GM23338 (cell line): Measurements from ENCODE around the gene VEGFC. TPM values are rescaled to one million over a fixed set of nuclear protein-coding genes. Genes with fewer than 3 reads are reported as not detected.

Experiments used
- ATAC-seq: fragments of 200-7000 bp; cut with Tn5 transposase; 3 replicates; pipeline ENCODE4 v1.9.1; 2020
- DNase-seq: peaks from one replicate; pipeline ENCODE4 v3.0.0-alpha.2; 2015; ENCODE audit warnings: low spot score
- H2AFZ ChIP-seq: fragments of 200-600 bp; sonication (generic); 2 replicates; pipeline ENCODE4 v1.8.0; 2016; ENCODE audit warnings: antibody characterized with exemption, mild to moderate bottlenecking, moderate library complexity
- H3F3A ChIP-seq: fragments of 200-600 bp; sonication (generic); replicated peaks from 2 replicates; pipeline ENCODE4 v1.8.0; 2017; ENCODE audit warnings: antibody characterized with exemption, mixed run types, low read depth
- H3K27ac ChIP-seq: fragments of 200-600 bp; sonication (generic); 2 replicates; pipeline ENCODE4 v1.6.1; 2016; ENCODE audit warnings: low read depth
- H3K27me3 ChIP-seq: fragments of 200-600 bp; sonication (generic); 2 replicates; pipeline ENCODE4 v1.8.0; 2016; ENCODE audit warnings: mild to moderate bottlenecking, mixed run types, moderate library complexity; ENCODE audit not compliant: insufficient read depth
- H3K36me3 ChIP-seq: fragments of 200-600 bp; sonication (generic); 2 replicates; pipeline ENCODE4 v1.8.0; 2016; ENCODE audit warnings: mild to moderate bottlenecking; ENCODE audit not compliant: insufficient read depth
- H3K4me1 ChIP-seq: fragments of 200-600 bp; sonication (generic); 2 replicates; pipeline ENCODE4 v1.8.0; 2016; ENCODE audit warnings: mild to moderate bottlenecking, moderate library complexity; ENCODE audit not compliant: insufficient read depth
- H3K4me2 ChIP-seq: fragments of 200-600 bp; sonication (generic); 2 replicates; pipeline ENCODE4 v1.7.1; 2017; ENCODE audit warnings: mixed run types
- H3K4me3 ChIP-seq: fragments of 200-600 bp; sonication (generic); 2 replicates; pipeline ENCODE4 v1.6.1; 2016; ENCODE audit warnings: mixed run types
- H3K79me2 ChIP-seq: fragments of 200-600 bp; sonication (generic); replicated peaks from 2 replicates; pipeline ENCODE4 v1.8.0; 2017; ENCODE audit warnings: mild to moderate bottlenecking; ENCODE audit not compliant: insufficient read depth
- H3K9me2 ChIP-seq: fragments of 200-600 bp; sonication (generic); 2 replicates; pipeline ENCODE4 v1.8.0; 2017; ENCODE audit not compliant: insufficient read depth
- H4K20me1 ChIP-seq: fragments of 200-600 bp; sonication (generic); replicated peaks from 2 replicates; pipeline ENCODE4 v1.8.0; 2017; ENCODE audit warnings: mild to moderate bottlenecking; ENCODE audit not compliant: insufficient read depth
- H3K27ac Mint-ChIP-seq: 2 replicates; pipeline ENCODE4 v1.8.0; 2020; ENCODE audit warnings: inconsistent platforms, mild to moderate bottlenecking, moderate library complexity, mixed read lengths
- H3K27me3 Mint-ChIP-seq: 3 replicates; pipeline ENCODE4 v1.8.0; 2022; ENCODE audit warnings: low read depth, mild to moderate bottlenecking, moderate library complexity, mixed read lengths, inconsistent platforms; ENCODE audit not compliant: insufficient read depth, poor library complexity
- H3K36me3 Mint-ChIP-seq: 3 replicates; pipeline ENCODE4 v1.8.0; 2021; ENCODE audit warnings: low read depth, mild to moderate bottlenecking, inconsistent platforms, moderate library complexity, mixed read lengths
- H3K4me1 Mint-ChIP-seq: 3 replicates; pipeline ENCODE4 v1.8.0; 2020; ENCODE audit warnings: mild to moderate bottlenecking, inconsistent platforms, mixed read lengths
- H3K4me3 Mint-ChIP-seq: 3 replicates; pipeline ENCODE4 v1.8.0; 2021; ENCODE audit warnings: moderate library complexity, mild to moderate bottlenecking, inconsistent platforms, mixed read lengths
- H3K9me3 Mint-ChIP-seq: 3 replicates; pipeline ENCODE4 v1.8.0; 2020; ENCODE audit warnings: moderate library complexity, mild to moderate bottlenecking, inconsistent platforms, mixed read lengths
- CREB1 ChIP-seq: fragments of 250-450 bp; sonication (Bioruptor Pico); IDR thresholded peaks from 2 replicates; pipeline ENCODE4 v1.5.0; 2020; ENCODE audit warnings: low read depth, mild to moderate bottlenecking, moderate library complexity
- ETS1 ChIP-seq: IDR thresholded peaks from 2 replicates; pipeline ENCODE4 v1.6.1; 2016; ENCODE audit warnings: antibody characterized with exemption
- EZH2 ChIP-seq: fragments of 200-600 bp; sonication (generic); IDR thresholded peaks from one replicate; pipeline ENCODE4 v1.8.0; 2017; ENCODE audit warnings: antibody characterized with exemption, mild to moderate bottlenecking, low read depth; ENCODE audit not compliant: unreplicated experiment
- EZH2phosphoT487 ChIP-seq: fragments of 200-600 bp; sonication (generic); IDR thresholded peaks from one replicate; pipeline ENCODE4 v1.8.1; 2018; ENCODE audit warnings: antibody characterized with exemption; ENCODE audit not compliant: unreplicated experiment
- JUNB ChIP-seq: IDR thresholded peaks from one replicate; pipeline ENCODE4 v1.6.1; 2016; ENCODE audit warnings: antibody characterized with exemption; ENCODE audit not compliant: unreplicated experiment
- NANOG ChIP-seq: IDR thresholded peaks from 2 replicates; pipeline ENCODE4 v1.6.1; 2016; ENCODE audit warnings: antibody characterized with exemption, borderline replicate concordance
- POLR2AphosphoS5 ChIP-seq: IDR thresholded peaks from 2 replicates; pipeline ENCODE4 v1.6.1; 2016; ENCODE audit warnings: antibody characterized with exemption, low read depth
- REST ChIP-seq: IDR thresholded peaks from one replicate; pipeline ENCODE4 v1.6.1; 2018; ENCODE audit warnings: antibody characterized with exemption; ENCODE audit not compliant: unreplicated experiment
- STAT1 ChIP-seq: IDR thresholded peaks from one replicate; pipeline ENCODE4 v1.6.1; 2016; ENCODE audit warnings: antibody characterized with exemption; ENCODE audit not compliant: unreplicated experiment
- ZNF114 ChIP-seq: fragments of 250-450 bp; sonication (Bioruptor Pico); IDR thresholded peaks from 2 replicates; pipeline ENCODE4 v1.5.0; 2020; ENCODE audit warnings: mild to moderate bottlenecking, moderate library complexity
- ZNF331 ChIP-seq: fragments of 250-450 bp; sonication (Bioruptor Pico); IDR thresholded peaks from 2 replicates; pipeline ENCODE4 v1.5.0; 2020; ENCODE audit warnings: low read depth, mild to moderate bottlenecking, moderate library complexity
- polyA plus RNA-seq: library from polyadenylated mRNA; unstranded; fragments of >200 nt; fragmentation: Nextera tagmentation; extraction: Ambion mirVana; gene quantifications from 2 replicates; pipeline ENCODE4 v1.2.1, GENCODE V29; 2016
- total RNA-seq: library from RNA; depleted of rRNA; stranded (reverse); fragments of >200 nt; shearing (Covaris generic); gene quantifications from 2 replicates; pipeline ENCODE4 v1.2.3, GENCODE V29; 2014

The VEGFC gene
- total and polyA plus RNA-seq, 2 experiments from 2014 or later, result 0.87 to 1.1 TPM

DNA sequence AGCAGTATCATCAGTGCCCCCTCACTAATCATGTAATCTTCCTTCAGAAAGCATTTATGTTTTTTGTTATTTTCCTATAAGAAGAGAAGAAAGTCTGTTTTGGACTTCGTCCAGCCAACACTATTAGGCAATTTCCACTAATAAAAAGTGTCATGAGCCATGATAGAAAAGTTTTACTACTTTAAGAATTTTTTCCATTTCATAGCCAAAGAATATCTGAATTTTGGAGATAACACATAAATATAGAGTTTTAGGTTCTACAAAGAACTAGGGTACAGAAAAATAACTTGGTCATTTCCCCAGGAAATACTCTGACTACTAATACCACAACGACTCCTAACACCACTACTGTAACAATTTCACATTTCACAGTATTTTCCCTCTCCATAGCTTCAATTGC, 41.8 kb upstream of the VEGFC start:
- Histone ChIP-seq H3K9me2 (no peaks in the 10 kb centered on the region), H3K79me2 (no peaks in the 10 kb centered on the region), H4K20me1 (no peaks in the 10 kb centered on the region), H2AFZ (no peak overlapping the region), H3K4me1 (peaks cover 5% of the 10 kb centered on the region; the same call in 1 of the 2 replicates), H3K4me2 (no peak overlapping the region), H3F3A (no peaks in the 10 kb centered on the region), H3K27me3 (no peaks in the 10 kb centered on the region), H3K4me3 (no peak overlapping the region), H3K36me3 (no peaks in the 10 kb centered on the region), H3K27ac (no peak overlapping the region)
- 0 out of 3 replicates have a peak, but pooled peaks cover 2% of the 10 kb centered on the region for H3K4me1 Mint-ChIP-seq
- DNase-seq, result no peak
- no peaks in the 10 kb centered on the region for H3K36me3 Mint-ChIP-seq
- no peaks in the 10 kb centered on the region for H3K9me3 Mint-ChIP-seq
- H3K27me3 Mint-ChIP-seq, result no peaks in the 10 kb centered on the region
- TF ChIP-seq ETS1, result no peak
- H3K4me3 Mint-ChIP-seq, result no peak overlapping the region
- ATAC-seq, result no peak
- no peak overlapping the region for H3K27ac Mint-ChIP-seq

DNA sequence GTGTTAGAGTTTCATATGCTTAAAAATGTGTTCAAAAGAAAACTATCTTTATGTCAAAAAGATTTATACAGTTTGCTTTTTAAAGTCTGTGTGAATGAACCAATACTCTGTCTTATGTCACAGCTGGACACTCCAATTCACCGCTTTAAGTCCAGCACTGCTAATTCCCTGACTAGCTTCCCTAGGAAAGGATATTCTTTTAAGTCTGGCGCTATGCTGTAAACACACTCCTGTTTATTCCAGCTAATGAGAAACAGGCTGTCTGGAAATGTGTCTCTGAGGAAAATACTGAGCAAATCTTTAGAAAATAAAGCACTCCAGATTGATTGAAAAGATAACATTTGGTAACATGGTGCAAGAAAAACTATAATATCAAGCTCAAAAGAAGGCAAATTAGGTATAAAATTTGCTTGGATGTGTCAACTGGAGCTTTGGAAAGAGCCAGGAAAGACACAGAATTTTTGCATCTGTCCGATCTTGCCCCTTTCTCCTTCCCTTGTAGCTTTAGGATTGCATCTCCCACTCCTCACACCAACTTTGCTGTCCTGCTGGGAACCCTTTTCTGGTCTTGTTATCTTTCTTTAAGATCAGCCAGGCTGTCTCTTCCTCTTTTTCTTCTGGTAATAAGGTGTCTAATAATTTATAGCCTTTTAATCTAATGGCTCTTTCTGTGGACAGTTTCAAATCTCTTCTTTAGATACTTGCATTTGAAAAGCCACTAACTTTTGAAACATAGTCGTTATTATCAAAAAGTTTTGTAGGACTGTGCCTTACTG, 40.9 kb upstream of the VEGFC start:
- H3K27ac ChIP-seq, result no peak overlapping the region
- H3K27me3 ChIP-seq, result no peaks in the 10 kb centered on the region
- no peaks in the 10 kb centered on the region for H3K79me2 ChIP-seq
- DNase-seq (no peak), ATAC-seq (no peak)
- Mint-ChIP-seq H3K4me3 (no peak overlapping the region), H3K4me1 (0 out of 3 replicates have a peak, but pooled peaks cover 1% of the 10 kb centered on the region), H3K27me3 (no peaks in the 10 kb centered on the region), H3K36me3 (no peaks in the 10 kb centered on the region), H3K9me3 (no peaks in the 10 kb centered on the region; the same call in 2 of the 3 replicates), H3K27ac (no peak overlapping the region)
- no peak overlapping the region for H3K4me3 ChIP-seq
- no peak overlapping the region for H2AFZ ChIP-seq
- H3F3A ChIP-seq, result no peaks in the 10 kb centered on the region
- H4K20me1 ChIP-seq, result no peaks in the 10 kb centered on the region
- H3K9me2 ChIP-seq, result no peaks in the 10 kb centered on the region
- H3K4me2 ChIP-seq, result no peak overlapping the region
- H3K4me1 ChIP-seq, result peaks cover under 1% of the 10 kb centered on the region; the same call in 1 of the 2 replicates
- H3K36me3 ChIP-seq, result no peaks in the 10 kb centered on the region
- TF ChIP-seq ZNF114 (CRISPR knock-in tag), result no peak
- no peak for TF ChIP-seq EZH2phosphoT487
- no peak for TF ChIP-seq EZH2
- no peak for TF ChIP-seq JUNB
- no peak for TF ChIP-seq REST
- TF ChIP-seq POLR2AphosphoS5, result no peak
- no peak for TF ChIP-seq NANOG
- TF ChIP-seq STAT1, result no peak
- no peak for TF ChIP-seq ZNF331 (CRISPR knock-in tag)
- no peak for TF ChIP-seq CREB1 (CRISPR knock-in tag)
- TF ChIP-seq ETS1, result no peak
